Measurements from ENCODE around the gene BRINP3. TPM values are rescaled to one million over a fixed set of nuclear protein-coding genes. Genes with fewer than 3 reads are reported as not detected.

The BRINP3 gene
- total and polyA plus RNA-seq, 9 of the 15 experiments (the other 6 are each of a cell fraction or from before 2014, with no cell fraction given) = 0.09 to 0.75 (median 0.19) TPM; not detected in 1

DNA sequence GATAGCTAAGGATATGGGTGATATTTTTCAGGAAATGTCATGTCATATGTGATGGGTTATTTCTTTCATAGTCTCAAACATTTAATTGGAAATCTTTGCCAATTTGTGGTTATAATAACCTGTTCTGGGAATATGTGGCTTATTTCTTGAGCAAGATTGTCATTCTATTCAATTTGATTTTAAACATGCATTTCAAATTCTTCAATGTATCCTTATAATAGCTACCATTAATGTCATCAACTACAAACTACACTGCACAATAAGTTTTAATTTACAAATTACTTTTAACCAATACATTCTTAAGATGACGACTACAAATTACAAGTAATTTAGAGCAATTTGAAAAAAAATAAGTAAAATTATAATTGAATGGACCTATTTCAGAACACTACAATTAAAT is 164.9 kb downstream of the BRINP3 start:
- BruUV-seq (replicated peaks) = no TSS peak
- TF ChIP-seq SNRNP70 (optimal IDR thresholded peaks at IDR 0.05; ENCODE audit: low read depth, low read length) = no peak
- no peak for TF ChIP-seq POLR2G (IDR thresholded peaks at IDR 0.05; ENCODE audit: low read depth, low read length)
- no peak for TF ChIP-seq ZNF197 (CRISPR knock-in tag; IDR thresholded peaks at IDR 0.05; ENCODE audit: low read depth)
- no peak for TF ChIP-seq PTRF (tag; IDR thresholded peaks at IDR 0.05)
- TF ChIP-seq, protein P1, sequence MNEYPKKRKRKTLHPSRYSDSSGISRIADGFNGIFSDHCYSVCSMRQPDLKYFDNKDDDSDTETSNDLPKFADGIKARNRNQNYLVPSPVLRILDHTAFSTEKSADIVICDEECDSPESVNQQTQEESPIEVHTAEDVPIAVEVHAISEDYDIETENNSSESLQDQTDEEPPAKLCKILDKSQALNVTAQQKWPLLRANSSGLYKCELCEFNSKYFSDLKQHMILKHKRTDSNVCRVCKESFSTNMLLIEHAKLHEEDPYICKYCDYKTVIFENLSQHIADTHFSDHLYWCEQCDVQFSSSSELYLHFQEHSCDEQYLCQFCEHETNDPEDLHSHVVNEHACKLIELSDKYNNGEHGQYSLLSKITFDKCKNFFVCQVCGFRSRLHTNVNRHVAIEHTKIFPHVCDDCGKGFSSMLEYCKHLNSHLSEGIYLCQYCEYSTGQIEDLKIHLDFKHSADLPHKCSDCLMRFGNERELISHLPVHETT (CRISPR knock-in tag; conservative IDR thresholded peaks at IDR 0.05 in 1 of 2, IDR thresholded peaks at IDR 0.05 in 1 of 2) = no peak
- no peak for TF ChIP-seq SOX6 (IDR thresholded peaks at IDR 0.05)
- TF ChIP-seq IRF2 (CRISPR knock-in tag; IDR thresholded peaks at IDR 0.05) = no peak
- no peak for TF ChIP-seq YY1 (IDR thresholded peaks at IDR 0.05; ENCODE audit: borderline replicate concordance in 1 of 3, control insufficient read depth in 1 of 3, extremely low read depth in 1 of 3, insufficient read depth in 3 of 3, insufficient read length in 1 of 3, insufficient replicate concordance in 2 of 3, low read depth in 1 of 3, low read length in 2 of 3)
- no peak for TF ChIP-seq ELK1 (CRISPR knock-in tag; IDR thresholded peaks at IDR 0.05)
- Histone ChIP-seq H4K20me1 (replicated peaks; ENCODE audit: control insufficient read depth, insufficient read depth, low read length) (no peaks in the 10 kb centered on the region), H3K9me1 (ENCODE audit: control insufficient read depth, insufficient read depth, low read length) (no peaks in the 10 kb centered on the region), H3K4me2 (ENCODE audit: insufficient read depth, low read length) (no peak overlapping the region), H3K79me2 (ENCODE audit: control insufficient read depth, insufficient read depth, low read length) (no peaks in the 10 kb centered on the region), H3K27ac (ENCODE audit: extremely low read depth, low read depth, low read length) (no peak overlapping the region), H3K36me3 (ENCODE audit: control insufficient read depth, insufficient read depth, low read length) (no peaks in the 10 kb centered on the region), H2AFZ (ENCODE audit: low read depth, low read length) (no peak overlapping the region), H3K9me3 (replicated peaks; ENCODE audit: control insufficient read depth, insufficient read depth, low read depth, low read length) (no peaks in the 10 kb centered on the region), H3K27me3 (ENCODE audit: control insufficient read depth in 2 of 2, insufficient read depth in 2 of 2, low read length in 2 of 2) (no peaks in the 10 kb centered on the region), H3K9ac (ENCODE audit: insufficient read depth in 1 of 2, low read depth in 2 of 2, low read length in 2 of 2) (no peak overlapping the region), H3K4me3 (no peak overlapping the region), H3K4me1 (replicated peaks in 1 of 2; ENCODE audit: control insufficient read depth in 2 of 2, insufficient read depth in 2 of 2, low read length in 2 of 2) (no peaks in the 10 kb centered on the region)
- POLR2A ChIA-PET = no interaction called here
- in situ Hi-C loops (cut with MboI) (no loop called here), intact Hi-C loops (cut with micrococcal nuclease) (no loop called here)
- CTCF ChIA-PET (ENCODE audit: low intra/inter-chr PET ratio) = no interaction called here
- 0% methylated on average over 1 of the region's 1 CpG for WGBS (ENCODE audit: insufficient coverage, low coverage, missing lambda C conversion rate)
- FAIRE-seq (no peak), DNase-seq (ENCODE audit: extremely low read depth in 1 of 4, low spot score in 3 of 4) (no peak), ATAC-seq (no peak)
